HEK293 (cell line): ENCODE data around the gene OPA3.
"Not testable (repeated sequence)": the region's sequence is repeated elsewhere in the genome, so short reads cannot be mapped to it uniquely, and the experiment has no call there.

Experiments used
- CTCF ChIA-PET: fragments of 350-600 bp; formaldehyde crosslinking; extraction: SDS; loops from one replicate; lab custom pipeline; 2021; ENCODE audit warnings: antibody characterized with exemption; lab: Yijun Ruan, JAX
- POLR2A ChIA-PET: fragments of 300-600 bp; formaldehyde crosslinking; extraction: SDS; loops from one replicate; lab custom pipeline; 2020; ENCODE audit warnings: antibody characterized with exemption, inconsistent platforms; lab: Yijun Ruan, JAX
- H3K27ac ChIP-seq: fragments of 200-500 bp; sonication (Bioruptor generic); 2 replicates; pipeline ENCODE4 v1.5.1; 2014; ENCODE audit warnings: low read depth, low read length, control low read depth, inconsistent platforms; ENCODE audit errors: extremely low read depth
- H3K36me3 ChIP-seq, 2 experiments: fragments of 200-500 bp in 1 of 2; sonication (Bioruptor generic) in 1 of 2; 1 replicate in 1 of 2; 2 replicates in 1 of 2; pipeline ENCODE4 v1.5.1; 2014 to 2017; ENCODE audit warnings: inconsistent platforms in 2 of 2, low read length in 2 of 2; ENCODE audit not compliant: control insufficient read depth in 2 of 2, insufficient read depth in 1 of 2
- H3K4me1 ChIP-seq: fragments of 200-500 bp; sonication (Bioruptor generic); 2 replicates; pipeline ENCODE4 v1.5.1; 2014; ENCODE audit warnings: mild to moderate bottlenecking, low read length, inconsistent platforms; ENCODE audit not compliant: control insufficient read depth, insufficient read depth
- H3K4me3 ChIP-seq: 2 replicates; pipeline ENCODE4 v1.5.1; 2011; ENCODE audit warnings: low read depth, mild to moderate bottlenecking, control low read depth, low read length, moderate library complexity
- H3K9me3 ChIP-seq: fragments of 200-500 bp; sonication (Bioruptor generic); 2 replicates; pipeline ENCODE4 v1.5.1; 2014; ENCODE audit warnings: low read depth, low read length, inconsistent platforms; ENCODE audit not compliant: control insufficient read depth, insufficient read depth
- BCL11B ChIP-seq: fragments of 450-650 bp; formaldehyde crosslinking; IDR thresholded peaks from 2 replicates; pipeline ENCODE4 v1.5.1; 2016; ENCODE audit warnings: low read depth, missing biosample characterization, missing genetic modification characterization
- OVOL3 ChIP-seq: fragments of 450-650 bp; formaldehyde crosslinking; IDR thresholded peaks from 2 replicates; pipeline ENCODE4 v1.5.1; 2016; ENCODE audit warnings: missing biosample characterization, missing genetic modification characterization
- RBAK ChIP-seq: fragments of 450-650 bp; formaldehyde crosslinking; IDR thresholded peaks from 2 replicates; pipeline ENCODE4 v1.5.1; 2016; ENCODE audit warnings: missing biosample characterization, missing genetic modification characterization
- SCRT1 ChIP-seq: fragments of 450-650 bp; formaldehyde crosslinking; IDR thresholded peaks from 2 replicates; pipeline ENCODE4 v1.5.1; 2016; ENCODE audit warnings: missing biosample characterization, missing genetic modification characterization, borderline replicate concordance
- SP3 ChIP-seq: fragments of 450-650 bp; formaldehyde crosslinking; IDR thresholded peaks from 2 replicates; pipeline ENCODE4 v1.5.1; 2016; ENCODE audit warnings: missing biosample characterization, missing genetic modification characterization
- TCF7L2 ChIP-seq: IDR thresholded peaks from 2 replicates; pipeline ENCODE4 v1.6.1; 2011; ENCODE audit warnings: low read depth, mild to moderate bottlenecking, inconsistent platforms, low read length, moderate library complexity, borderline replicate concordance
- ZBTB17 ChIP-seq: fragments of 450-650 bp; formaldehyde crosslinking; IDR thresholded peaks from 2 replicates; pipeline ENCODE4 v1.5.1; 2016; ENCODE audit warnings: missing biosample characterization, missing genetic modification characterization
- ZFHX2 ChIP-seq: fragments of 450-650 bp; formaldehyde crosslinking; conservative IDR thresholded peaks from 2 replicates; pipeline ENCODE4 v1.5.1; 2016; ENCODE audit warnings: missing biosample characterization, missing genetic modification characterization
- ZNF2 ChIP-seq: fragments of 450-650 bp; formaldehyde crosslinking; IDR thresholded peaks from 2 replicates; pipeline ENCODE4 v1.5.1; 2016; ENCODE audit warnings: missing biosample characterization, missing genetic modification characterization
- ZNF24 ChIP-seq: fragments of 450-650 bp; formaldehyde crosslinking; IDR thresholded peaks from 2 replicates; pipeline ENCODE4 v1.5.1; 2016; ENCODE audit warnings: missing biosample characterization, missing genetic modification characterization
- ZNF266 ChIP-seq: fragments of 450-650 bp; formaldehyde crosslinking; IDR thresholded peaks from 2 replicates; pipeline ENCODE4 v1.5.1; 2016; ENCODE audit warnings: missing biosample characterization, missing genetic modification characterization, low read depth
- ZNF280C ChIP-seq: fragments of 450-650 bp; formaldehyde crosslinking; IDR thresholded peaks from 2 replicates; pipeline ENCODE4 v1.5.1; 2016; ENCODE audit warnings: missing biosample characterization, missing genetic modification characterization
- ZNF48 ChIP-seq: fragments of 450-650 bp; formaldehyde crosslinking; IDR thresholded peaks from 2 replicates; pipeline ENCODE4 v1.5.1; 2016; ENCODE audit warnings: missing biosample characterization, missing genetic modification characterization
- ZNF488 ChIP-seq: fragments of 450-650 bp; formaldehyde crosslinking; IDR thresholded peaks from 2 replicates; pipeline ENCODE4 v1.5.1; 2016; ENCODE audit warnings: missing biosample characterization, missing genetic modification characterization
- ZNF555 ChIP-seq: fragments of 450-650 bp; formaldehyde crosslinking; conservative IDR thresholded peaks from 2 replicates; pipeline ENCODE4 v1.5.1; 2017; ENCODE audit warnings: missing biosample characterization, mild to moderate bottlenecking, missing genetic modification characterization, inconsistent platforms
- ZNF596 ChIP-seq: fragments of 450-650 bp; IDR thresholded peaks from 2 replicates; pipeline ENCODE4 v1.5.0; 2018; ENCODE audit warnings: missing biosample characterization, mild to moderate bottlenecking, missing genetic modification characterization, moderate library complexity
- ZNF658 ChIP-seq: fragments of 450-650 bp; formaldehyde crosslinking; IDR thresholded peaks from 2 replicates; pipeline ENCODE4; 2016; ENCODE audit warnings: missing biosample characterization, missing genetic modification characterization
- ZNF677 ChIP-seq: fragments of 450-650 bp; IDR thresholded peaks from 2 replicates; pipeline ENCODE4 v1.5.0; 2018; ENCODE audit warnings: missing biosample characterization, mild to moderate bottlenecking, missing genetic modification characterization, moderate library complexity
- ZNF768 ChIP-seq: fragments of 450-650 bp; formaldehyde crosslinking; IDR thresholded peaks from 2 replicates; pipeline ENCODE4 v1.5.1; 2018; ENCODE audit warnings: missing biosample characterization, mild to moderate bottlenecking, missing genetic modification characterization
- ZNF791 ChIP-seq: fragments of 450-650 bp; formaldehyde crosslinking; IDR thresholded peaks from 2 replicates; pipeline ENCODE4 v1.5.1; 2016; ENCODE audit warnings: missing biosample characterization, missing genetic modification characterization
- TF ChIP-seq, protein P1 (sequence below): sonication (generic); formaldehyde crosslinking; IDR thresholded peaks from 2 replicates; pipeline ENCODE4 v1.8.1; 2022; ENCODE audit warnings: mild to moderate bottlenecking, moderate library complexity, missing genetic modification reagents
- TF ChIP-seq, protein P2 (sequence below): fragments of 450-650 bp; formaldehyde crosslinking; IDR thresholded peaks from 2 replicates; pipeline ENCODE4 v1.5.1; 2016; ENCODE audit warnings: missing biosample characterization, missing genetic modification characterization

Gene OPA3

DNA sequence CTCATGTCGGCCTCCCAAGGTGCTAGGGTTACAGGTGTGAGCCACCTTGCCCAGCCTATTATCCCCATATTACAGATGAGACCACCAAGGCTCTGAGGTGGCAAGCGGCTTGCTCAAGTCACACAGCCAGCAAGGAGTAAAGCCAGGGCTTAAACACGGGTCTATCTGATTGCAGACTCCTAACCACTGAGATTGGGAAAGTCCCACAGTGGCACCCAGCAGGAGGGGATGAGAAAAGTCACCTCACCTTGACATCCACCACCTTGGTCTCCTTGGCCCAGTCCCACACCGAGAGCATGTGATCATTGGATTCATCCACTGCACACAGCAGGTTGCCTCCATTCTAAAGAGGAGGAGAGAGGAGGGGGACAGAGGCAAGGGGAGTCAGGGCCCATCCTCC lies 45.1 kb upstream of the OPA3 start (continued):
- TF ChIP-seq ZNF280C (tag by site-specific recombination) = no peak

DNA sequence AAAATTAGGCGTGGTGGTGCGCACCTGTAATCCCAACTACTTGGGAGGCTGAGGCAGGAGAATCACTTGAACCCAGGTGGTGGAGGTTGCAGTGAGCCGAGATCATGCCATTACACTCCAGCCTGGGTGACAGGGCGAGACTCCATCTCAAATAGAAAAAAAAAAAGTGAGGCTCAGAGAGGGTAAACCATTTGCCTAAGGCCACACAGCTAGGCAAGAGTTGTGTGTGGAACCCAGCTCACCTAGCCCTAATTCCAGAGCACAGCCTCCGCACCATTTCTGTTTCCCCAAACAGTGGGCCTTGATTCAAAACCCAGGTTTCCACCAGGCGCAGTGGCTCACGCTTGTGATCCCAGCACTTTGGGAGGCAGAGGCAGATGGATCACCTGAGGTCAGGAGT lies 43.6 kb upstream of the OPA3 start:
- H3K4me3 ChIP-seq, H3K9me3 ChIP-seq, H3K27ac ChIP-seq, POLR2A ChIA-PET: not testable (repeated sequence)
- peaks cover 13% of the 10 kb centered on the region for H3K4me1 ChIP-seq
- peaks cover 19 to 42% of the 10 kb centered on the region in 2 experiments; a peak in 2 of 3 replicates for H3K36me3 ChIP-seq
- CTCF ChIA-PET = interaction anchor here (0.6 kb wide), 1 partner anchor 12 kb away, joined by 3 read pairs; no protein-coding TSS in a partner anchor
- peak; percentile 62; the same call in 1 of the 2 replicates for TF ChIP-seq ZNF768 (tag by site-specific recombination)

DNA sequence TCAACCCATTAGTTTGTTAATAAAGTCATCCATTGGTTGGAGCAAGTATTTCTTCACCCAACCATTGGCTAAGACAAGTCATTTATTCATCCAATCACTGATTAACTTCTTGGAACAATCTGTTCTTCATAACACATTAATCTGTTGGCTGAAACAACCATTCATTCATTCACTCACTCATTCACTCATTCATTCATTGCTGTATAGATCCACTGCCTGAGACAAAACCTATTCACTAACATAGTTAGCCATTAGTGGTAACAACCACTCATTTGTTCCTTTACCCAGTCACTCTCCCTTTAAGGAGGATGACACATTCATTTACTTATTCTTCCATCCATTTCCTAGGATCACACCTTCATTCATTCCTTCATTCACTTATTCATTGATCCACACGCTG lies 39.4 kb upstream of the OPA3 start:
- H3K9me3 ChIP-seq = no peaks in the 10 kb centered on the region
- no peak for TF ChIP-seq SP3 (tag by site-specific recombination)
- TF ChIP-seq ZNF24 (tag by site-specific recombination) = peak; percentile 86
- no peak for TF ChIP-seq ZNF266 (tag by site-specific recombination)
- no peak for TF ChIP-seq SCRT1
- no peak for TF ChIP-seq BCL11B (tag by site-specific recombination)
- TF ChIP-seq ZNF677 = no peak
- TF ChIP-seq, all 188 proteins: peak for 1
- Histone ChIP-seq H3K4me3 (no peak overlapping the region), H3K4me1 (no peaks in the 10 kb centered on the region), H3K36me3 (peaks cover 38 to 61% of the 10 kb centered on the region in 2 experiments; a peak in 2 of 3 replicates), H3K27ac (no peak overlapping the region)
- ChIA-PET CTCF (interaction anchor here (1.2 kb wide), 1 partner anchor 17 kb away, joined by 4 read pairs; no protein-coding TSS in a partner anchor), POLR2A (no interaction called here)

- Histone ChIP-seq H3K36me3 (peaks cover 32 to 57% of the 10 kb centered on the region in 2 experiments; a peak in 2 of 3 replicates), H3K4me3 (no peak overlapping the region), H3K4me1 (no peaks in the 10 kb centered on the region), H3K27ac (no peak overlapping the region), H3K9me3 (no peaks in the 10 kb centered on the region)
- CTCF ChIA-PET = no interaction called here
- POLR2A ChIA-PET = no interaction called here
- peak; percentile 82 for TF ChIP-seq ZFHX2 (tag by site-specific recombination)
- TF ChIP-seq, protein P1, sequence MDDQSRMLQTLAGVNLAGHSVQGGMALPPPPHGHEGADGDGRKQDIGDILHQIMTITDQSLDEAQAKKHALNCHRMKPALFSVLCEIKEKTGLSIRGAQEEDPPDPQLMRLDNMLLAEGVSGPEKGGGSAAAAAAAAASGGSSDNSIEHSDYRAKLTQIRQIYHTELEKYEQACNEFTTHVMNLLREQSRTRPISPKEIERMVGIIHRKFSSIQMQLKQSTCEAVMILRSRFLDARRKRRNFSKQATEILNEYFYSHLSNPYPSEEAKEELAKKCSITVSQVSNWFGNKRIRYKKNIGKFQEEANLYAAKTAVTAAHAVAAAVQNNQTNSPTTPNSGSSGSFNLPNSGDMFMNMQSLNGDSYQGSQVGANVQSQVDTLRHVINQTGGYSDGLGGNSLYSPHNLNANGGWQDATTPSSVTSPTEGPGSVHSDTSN (CRISPR knock-in tag) = no peak
- no peak for TF ChIP-seq ZNF2
- no peak for TF ChIP-seq RBAK (tag by site-specific recombination)
- TF ChIP-seq ZBTB17 (tag by site-specific recombination) = peak; percentile 78
- no peak for TF ChIP-seq ZNF48 (tag by site-specific recombination)
- no peak for TF ChIP-seq OVOL3 (tag by site-specific recombination)
- no peak for TF ChIP-seq ZNF596
- TF ChIP-seq ZNF488 (tag by site-specific recombination) = no peak
- TF ChIP-seq, protein P2, sequence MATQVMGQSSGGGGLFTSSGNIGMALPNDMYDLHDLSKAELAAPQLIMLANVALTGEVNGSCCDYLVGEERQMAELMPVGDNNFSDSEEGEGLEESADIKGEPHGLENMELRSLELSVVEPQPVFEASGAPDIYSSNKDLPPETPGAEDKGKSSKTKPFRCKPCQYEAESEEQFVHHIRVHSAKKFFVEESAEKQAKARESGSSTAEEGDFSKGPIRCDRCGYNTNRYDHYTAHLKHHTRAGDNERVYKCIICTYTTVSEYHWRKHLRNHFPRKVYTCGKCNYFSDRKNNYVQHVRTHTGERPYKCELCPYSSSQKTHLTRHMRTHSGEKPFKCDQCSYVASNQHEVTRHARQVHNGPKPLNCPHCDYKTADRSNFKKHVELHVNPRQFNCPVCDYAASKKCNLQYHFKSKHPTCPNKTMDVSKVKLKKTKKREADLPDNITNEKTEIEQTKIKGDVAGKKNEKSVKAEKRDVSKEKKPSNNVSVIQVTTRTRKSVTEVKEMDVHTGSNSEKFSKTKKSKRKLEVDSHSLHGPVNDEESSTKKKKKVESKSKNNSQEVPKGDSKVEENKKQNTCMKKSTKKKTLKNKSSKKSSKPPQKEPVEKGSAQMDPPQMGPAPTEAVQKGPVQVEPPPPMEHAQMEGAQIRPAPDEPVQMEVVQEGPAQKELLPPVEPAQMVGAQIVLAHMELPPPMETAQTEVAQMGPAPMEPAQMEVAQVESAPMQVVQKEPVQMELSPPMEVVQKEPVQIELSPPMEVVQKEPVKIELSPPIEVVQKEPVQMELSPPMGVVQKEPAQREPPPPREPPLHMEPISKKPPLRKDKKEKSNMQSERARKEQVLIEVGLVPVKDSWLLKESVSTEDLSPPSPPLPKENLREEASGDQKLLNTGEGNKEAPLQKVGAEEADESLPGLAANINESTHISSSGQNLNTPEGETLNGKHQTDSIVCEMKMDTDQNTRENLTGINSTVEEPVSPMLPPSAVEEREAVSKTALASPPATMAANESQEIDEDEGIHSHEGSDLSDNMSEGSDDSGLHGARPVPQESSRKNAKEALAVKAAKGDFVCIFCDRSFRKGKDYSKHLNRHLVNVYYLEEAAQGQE (tag by site-specific recombination) = no peak
- no peak for TF ChIP-seq ZNF791
- no peak for TF ChIP-seq TCF7L2
- TF ChIP-seq ZNF658 (tag by site-specific recombination) = no peak
- TF ChIP-seq ZNF555 (tag by site-specific recombination) = no peak
These were observed 37.4 kb upstream of the OPA3 start for GRCh38 chr19:45621976-45622503.
